GM18951 (cell line): ENCODE data around the gene MYO19.
"Not testable (repeated sequence)": the region's sequence is repeated elsewhere in the genome, so short reads cannot be mapped to it uniquely, and the experiment has no call there.

Experiments used
- POLR2A ChIP-seq: IDR thresholded peaks from 4 replicates; pipeline ENCODE4 v1.6.1; 2011; ENCODE audit warnings: mild to moderate bottlenecking; ENCODE audit not compliant: insufficient read length, insufficient read depth; ENCODE audit errors: extremely low read depth
- in situ Hi-C: fragments of 300-500 bp; cut with MboI; formaldehyde crosslinking; loops from one replicate; pipeline ENCODE4 v1.12.0; 2022; ENCODE audit warnings: low sequenced_read_pairs, mixed read lengths, inconsistent platforms; ENCODE audit not compliant: unreplicated experiment

The MYO19 gene

GRCh38 chr17:36523113-36523512 is 11.6 kb downstream of the MYO19 start:
- no peak for TF ChIP-seq POLR2A
- in situ Hi-C loops = no loop called here

DNA sequence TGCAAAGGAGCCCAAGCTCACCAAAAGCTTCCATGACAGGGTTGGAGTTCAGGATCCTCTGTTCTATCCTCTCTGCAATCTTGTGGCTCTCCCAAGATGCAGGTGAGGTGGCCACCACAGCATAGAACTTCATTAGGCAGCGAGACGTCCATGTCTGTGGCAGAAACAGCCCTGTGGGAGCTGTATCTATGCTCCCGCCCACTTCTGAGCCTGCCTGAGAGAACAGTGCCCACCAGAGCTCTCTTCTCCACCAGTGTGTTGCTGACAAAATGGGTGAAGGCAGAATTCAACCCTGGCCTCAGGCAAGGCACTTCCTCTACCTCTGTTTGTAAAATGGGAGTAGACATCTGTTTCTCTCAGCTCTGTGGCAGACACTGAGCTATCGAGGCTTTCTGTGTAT is 18.8 kb downstream of the MYO19 start:
- no peak for TF ChIP-seq POLR2A
- in situ Hi-C loops = no loop called here

- in situ Hi-C loops = no loop called here
These were observed 19.8 kb downstream of the MYO19 start for GRCh38 chr17:36514856-36515255.

DNA sequence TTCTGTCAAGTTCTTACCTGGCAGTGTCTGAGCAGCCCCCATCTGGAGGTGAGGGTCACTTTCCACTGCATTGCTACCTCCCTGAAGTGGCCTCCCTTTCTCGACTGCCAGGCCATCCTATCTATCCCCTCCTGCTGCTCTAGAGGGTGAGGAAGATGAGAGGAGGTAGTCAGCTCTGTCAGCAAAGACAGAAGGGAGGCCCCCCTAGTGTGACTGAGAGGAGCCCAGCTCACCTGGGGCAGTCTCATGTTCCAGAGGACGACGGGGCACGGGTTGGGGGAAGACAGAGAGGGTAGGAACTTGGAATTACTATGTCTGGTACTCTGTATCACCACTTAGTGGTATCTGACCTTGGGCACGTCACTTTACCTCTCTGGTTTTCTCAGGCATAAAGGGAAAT is 22.0 kb downstream of the MYO19 start:
- in situ Hi-C loops = no loop called here
- no peak for TF ChIP-seq POLR2A

More at GRCh38 chr17:36514856-36515255, 19.8 kb downstream of the MYO19 start:
- TF ChIP-seq POLR2A = no peak

GRCh38 chr17:36511216-36511615 is 23.5 kb downstream of the MYO19 start:
- in situ Hi-C loops = no loop called here
- TF ChIP-seq POLR2A = no peak

DNA sequence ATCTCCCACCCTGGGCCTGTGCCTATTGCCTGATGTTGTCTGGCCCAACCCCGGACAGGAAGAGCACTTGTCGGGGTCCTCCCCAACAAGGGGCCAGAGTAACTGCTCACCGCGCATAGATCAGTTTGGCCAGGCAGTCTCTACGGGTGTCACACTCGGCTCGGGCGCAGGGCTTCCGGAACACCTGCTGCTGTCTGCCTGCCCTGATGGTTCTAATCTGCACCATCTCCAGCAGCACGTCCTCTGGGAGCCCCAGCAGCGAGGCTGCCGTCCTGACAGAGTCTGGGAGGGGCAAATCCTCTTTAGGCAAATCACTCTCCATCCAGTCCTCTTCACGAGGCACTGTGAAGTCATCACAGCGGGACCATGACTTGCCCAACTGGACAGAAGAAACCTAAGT is 24.0 kb downstream of the MYO19 start:
- peak; percentile 24 for TF ChIP-seq POLR2A
- in situ Hi-C loops = no loop called here

GRCh38 chr17:36509272-36509985 is 25.2 kb downstream of the MYO19 start:
- in situ Hi-C loops = no loop called here
- no peak for TF ChIP-seq POLR2A

GRCh38 chr17:36508439-36508838 is 26.2 kb downstream of the MYO19 start:
- in situ Hi-C loops = not testable (repeated sequence)

DNA sequence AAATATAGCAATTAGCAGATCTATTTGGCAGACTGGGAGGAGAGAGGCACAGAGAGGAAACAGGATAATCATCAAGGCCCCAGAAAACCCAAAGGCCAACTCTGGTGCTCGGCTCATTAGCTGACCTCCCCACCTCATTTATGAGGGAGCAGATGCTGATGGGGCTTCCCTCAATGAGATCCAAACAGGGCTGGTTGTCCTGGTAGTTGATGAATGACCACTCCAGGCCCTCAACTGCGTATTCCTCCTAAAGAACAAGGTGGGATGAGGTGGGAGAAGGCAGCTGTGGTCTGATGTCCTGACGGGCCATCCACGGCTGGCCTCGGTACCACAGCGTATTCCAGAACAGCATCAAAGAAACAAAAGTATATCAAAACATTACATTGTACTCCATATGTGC is 27.4 kb downstream of the MYO19 start:
- no peak for TF ChIP-seq POLR2A
- in situ Hi-C loops = no loop called here

DNA sequence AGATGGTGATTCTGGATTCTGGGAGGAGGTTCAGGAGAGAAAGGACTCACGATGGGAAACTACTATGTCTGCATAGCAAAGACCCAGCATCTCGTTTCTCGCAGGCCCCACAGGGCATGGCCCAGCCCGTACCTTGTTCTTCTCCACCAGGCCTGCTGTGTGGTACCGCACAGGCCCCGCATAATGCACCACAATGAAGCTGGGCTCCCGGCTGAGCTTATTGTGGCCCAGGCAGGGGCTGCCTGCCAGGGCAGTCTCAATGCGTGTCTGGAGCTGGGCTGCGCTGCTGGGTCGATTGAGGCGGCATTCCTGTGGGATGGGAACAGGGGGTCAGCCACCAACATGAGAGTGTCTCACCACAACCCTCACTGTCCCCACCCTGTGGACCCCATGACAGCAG is 27.8 kb downstream of the MYO19 start:
- in situ Hi-C loops = no loop called here

DNA sequence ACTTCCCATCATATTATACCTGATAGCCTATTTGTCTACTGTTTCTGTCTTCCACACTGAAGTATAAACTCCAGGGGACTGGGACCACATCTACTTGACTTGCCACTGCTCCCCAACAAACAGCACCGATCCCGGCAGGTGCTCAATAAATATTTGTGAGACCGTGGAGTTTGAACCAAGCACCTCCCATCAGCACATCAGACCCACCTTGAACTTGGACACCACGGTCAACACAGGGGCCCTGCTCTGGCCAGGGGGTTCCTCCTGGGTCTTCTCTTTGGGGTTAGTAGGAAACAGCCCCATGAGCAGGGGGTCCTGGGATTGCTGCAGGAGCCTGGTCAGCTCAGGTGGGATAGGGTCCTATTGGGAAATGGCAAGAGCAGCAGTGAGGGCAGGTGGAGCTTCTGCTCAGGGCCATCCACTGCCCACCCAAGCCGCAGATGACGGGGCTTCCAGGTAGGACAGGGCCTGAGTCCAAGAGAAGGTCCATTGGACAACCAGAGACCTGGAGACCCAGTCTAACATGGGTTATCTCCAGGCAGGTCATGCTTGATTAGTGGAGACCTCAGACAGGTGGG is 28.3 kb downstream of the MYO19 start:
- TF ChIP-seq POLR2A = no peak
- in situ Hi-C loops = no loop called here

More for the DNA sequence above, 27.8 kb downstream of the MYO19 start:
- no peak for TF ChIP-seq POLR2A

DNA sequence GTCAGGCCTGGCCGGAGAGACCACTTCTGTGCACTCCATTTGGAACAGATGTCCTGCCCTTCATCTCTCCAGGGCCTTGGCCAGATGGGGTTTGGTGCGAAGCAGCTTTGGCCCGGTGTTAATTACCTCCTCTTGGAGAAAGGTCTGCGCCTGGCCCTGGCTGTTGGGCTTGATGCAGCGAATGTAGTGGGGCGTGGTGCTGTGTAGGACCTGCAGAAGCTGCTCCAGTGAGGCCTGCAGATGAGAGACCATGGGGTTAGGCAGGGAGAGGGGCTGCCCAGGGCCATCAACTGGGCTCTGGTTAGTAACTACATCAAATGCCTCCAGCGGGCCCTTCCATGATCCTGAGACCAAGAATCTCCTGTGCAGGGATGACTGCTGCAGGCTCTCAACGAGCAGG is 29.5 kb downstream of the MYO19 start:
- in situ Hi-C loops = no loop called here
- no peak for TF ChIP-seq POLR2A

GRCh38 chr17:36504156-36504545 is 30.5 kb downstream of the MYO19 start:
- in situ Hi-C loops = no loop called here
- no peak for TF ChIP-seq POLR2A

GRCh38 chr17:36503456-36504155 is 31.1 kb downstream of the MYO19 start:
- in situ Hi-C loops = no loop called here
- TF ChIP-seq POLR2A = no peak
